Neural cell (in vitro differentiated cells): Measurements from ENCODE around the gene TMEM116. TPM values are rescaled to one million over a fixed set of nuclear protein-coding genes. Genes with fewer than 3 reads are reported as not detected.

Experiments used
- H2AFZ ChIP-seq: fragments of 200-600, 300-800 bp; sonication (generic), shearing (Covaris generic); 2 replicates; pipeline ENCODE4 v1.6.0; 2014; ENCODE audit warnings: low read depth, mild to moderate bottlenecking, antibody characterized with exemption, low read length, moderate library complexity
- H3F3A ChIP-seq: fragments of 200-600 bp; shearing (Covaris generic); 2 replicates; pipeline ENCODE4 v1.6.1; 2016; ENCODE audit warnings: mild to moderate bottlenecking, moderate library complexity, mixed read lengths, antibody characterized with exemption, low read length; ENCODE audit not compliant: insufficient read depth, poor library complexity, severe bottlenecking
- H3K27ac ChIP-seq: fragments of 200-600, 300-800 bp; sonication (generic), shearing (Covaris generic); 2 replicates; pipeline ENCODE4 v1.5.1; 2014; ENCODE audit warnings: mild to moderate bottlenecking, low read length, moderate library complexity
- H3K27me3 ChIP-seq: fragments of 300-800, 200-600 bp; sonication (generic), shearing (Covaris generic); 2 replicates; pipeline ENCODE4 v1.6.0; 2014; ENCODE audit warnings: mild to moderate bottlenecking, low read depth, low read length, moderate library complexity; ENCODE audit not compliant: insufficient read depth
- H3K36me3 ChIP-seq: fragments of 300-800, 200-600 bp; sonication (generic), shearing (Covaris generic); 2 replicates; pipeline ENCODE4 v1.5.1; 2014; ENCODE audit warnings: mild to moderate bottlenecking, antibody characterized with exemption, low read length, moderate library complexity; ENCODE audit not compliant: insufficient read depth
- H3K4me2 ChIP-seq: fragments of 300-800, 200-600 bp; sonication (generic), shearing (Covaris generic); 2 replicates; pipeline ENCODE4 v1.6.0; 2014; ENCODE audit warnings: mild to moderate bottlenecking, low read length
- H3K4me3 ChIP-seq: fragments of 300-800, 200-600 bp; sonication (generic), shearing (Covaris generic); 2 replicates; pipeline ENCODE4 v1.5.1; 2014; ENCODE audit warnings: mild to moderate bottlenecking, low read length, moderate library complexity
- H3K79me2 ChIP-seq: fragments of 200-600 bp; shearing (Covaris generic); replicated peaks from 2 replicates; pipeline ENCODE4 v1.6.0; 2014; ENCODE audit warnings: mild to moderate bottlenecking, low read length, moderate library complexity; ENCODE audit not compliant: insufficient read depth
- H3K9ac ChIP-seq: fragments of 300-800, 200-600 bp; sonication (generic), shearing (Covaris generic); 2 replicates; pipeline ENCODE4 v1.6.1; 2016; ENCODE audit warnings: mild to moderate bottlenecking, low read length, mixed read lengths
- H3K9me2 ChIP-seq: fragments of 200-600 bp; shearing (Covaris generic); 2 replicates; pipeline ENCODE4 v1.6.1; 2016; ENCODE audit warnings: mild to moderate bottlenecking, low read length, mixed read lengths; ENCODE audit not compliant: insufficient read depth
- H3K9me3 ChIP-seq: fragments of 200-600, 300-800 bp; sonication (generic), shearing (Covaris generic); 2 replicates; pipeline ENCODE4 v1.6.1; 2016; ENCODE audit warnings: mild to moderate bottlenecking, mixed run types, low read length, moderate library complexity, mixed read lengths
- H4K20me1 ChIP-seq: fragments of 200-600 bp; shearing (Covaris generic); 2 replicates; pipeline ENCODE4 v1.6.1; 2016; ENCODE audit warnings: mild to moderate bottlenecking, mixed run types; ENCODE audit not compliant: insufficient read depth
- EP300 ChIP-seq: fragments of 450-650 bp; conservative IDR thresholded peaks from 2 replicates; pipeline ENCODE4 v1.6.1; 2014; ENCODE audit warnings: antibody characterized with exemption, mild to moderate bottlenecking, moderate library complexity; ENCODE audit not compliant: poor library complexity, severe bottlenecking
- EZH2 ChIP-seq: fragments of 200-600, 300-800 bp; shearing (Covaris generic), sonication (generic); IDR thresholded peaks from 2 replicates; pipeline ENCODE4 v1.6.1; 2014; ENCODE audit warnings: antibody characterized with exemption, low read length, borderline replicate concordance, mild to moderate bottlenecking; ENCODE audit not compliant: insufficient read depth, poor library complexity, severe bottlenecking
- MXI1 ChIP-seq: fragments of 450-650 bp; conservative IDR thresholded peaks from 2 replicates; pipeline ENCODE4 v1.6.1; 2014; ENCODE audit warnings: antibody characterized with exemption, mild to moderate bottlenecking; ENCODE audit not compliant: poor library complexity, severe bottlenecking
- POLR2AphosphoS5 ChIP-seq: IDR thresholded peaks from 2 replicates; pipeline ENCODE4 v1.6.1; 2012
- RAD21 ChIP-seq: fragments of 450-650 bp; conservative IDR thresholded peaks from 2 replicates; pipeline ENCODE4 v1.6.1; 2014; ENCODE audit warnings: antibody characterized with exemption, mild to moderate bottlenecking, moderate library complexity
- SMC3 ChIP-seq: fragments of 450-650 bp; conservative IDR thresholded peaks from 2 replicates; pipeline ENCODE4 v1.6.1; 2014; ENCODE audit warnings: antibody characterized with exemption, mild to moderate bottlenecking, moderate library complexity; ENCODE audit not compliant: poor library complexity
- TAF1 ChIP-seq: IDR thresholded peaks from 2 replicates; pipeline ENCODE4 v1.6.1; 2012; ENCODE audit warnings: low read depth
- polyA minus RNA-seq: library from RNA; depleted of rRNA, polyadenylated mRNA; stranded (reverse); fragments of >200 nt; gene quantifications from 2 replicates; pipeline ENCODE4 v1.2.3, GENCODE V29; 2014
- polyA plus RNA-seq: library from polyadenylated mRNA; depleted of rRNA; stranded (reverse); fragments of >200 nt; gene quantifications from 2 replicates; pipeline ENCODE4 v1.2.3, GENCODE V29; 2014
- TF ChIP-seq, protein P1 (sequence below): fragments of 450-650 bp; IDR thresholded peaks from 2 replicates; pipeline ENCODE4 v1.5.1; 2014; ENCODE audit warnings: antibody characterized with exemption, mild to moderate bottlenecking, moderate library complexity; ENCODE audit not compliant: poor library complexity, severe bottlenecking
- TF ChIP-seq, protein P2 (sequence below): IDR thresholded peaks from 2 replicates; pipeline ENCODE4 v1.6.1; 2012; ENCODE audit warnings: borderline replicate concordance

Gene TMEM116
- 15.4 and 17.7 TPM in 2 replicates for polyA plus RNA-seq
- polyA minus RNA-seq: 24.0 and 26.5 TPM in 2 replicates

DNA sequence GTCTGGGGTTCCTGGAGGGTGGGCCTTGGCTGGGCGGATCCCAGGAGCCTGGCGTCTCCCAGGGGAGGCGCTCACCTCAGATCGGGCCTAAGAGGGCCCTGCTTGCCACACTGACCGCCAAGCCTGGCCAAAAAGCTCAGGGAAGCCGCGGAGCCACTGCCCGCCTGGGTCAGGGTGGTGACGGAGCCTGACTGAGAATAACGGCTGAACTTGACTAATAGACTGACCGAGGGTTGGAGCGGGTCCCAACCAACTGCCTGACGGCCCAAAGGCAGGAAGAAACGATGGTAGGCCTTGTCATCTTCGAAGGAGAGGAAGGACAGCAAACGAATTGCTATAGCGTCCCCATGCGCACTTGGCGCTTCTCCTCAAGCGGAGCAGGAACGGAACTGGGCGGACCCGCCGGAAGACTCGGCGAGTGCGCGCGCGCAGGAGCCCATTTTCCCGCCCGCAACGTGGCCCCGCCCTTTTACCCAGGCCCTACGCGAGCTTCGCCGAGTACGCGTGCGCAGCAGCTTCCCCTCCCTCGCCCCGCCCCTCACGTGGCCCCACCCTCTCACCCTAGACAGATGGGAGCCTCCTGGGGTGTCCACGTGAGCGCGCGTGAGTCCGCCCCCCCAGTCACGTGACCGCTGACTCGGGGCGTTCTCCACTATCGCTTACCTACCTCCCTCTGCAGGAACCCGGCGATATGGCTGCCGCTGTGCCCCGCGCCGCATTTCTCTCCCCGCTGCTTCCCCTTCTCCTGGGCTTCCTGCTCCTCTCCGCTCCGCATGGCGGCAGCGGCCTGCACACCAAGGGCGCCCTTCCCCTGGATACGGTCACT is at the start of gene TMEM116, which contains the start of gene ERP29:
TMEM116 (minus strand) TSS at position 391 of the 826 bp plus-strand sequence. CDS start 7,895 bp downstream, outside the sequence.
ERP29 (plus strand) TSS at position 652 of the 826 bp plus-strand sequence; CDS start at position 692, 40 bp downstream.
- Histone ChIP-seq H4K20me1 (no peaks in the 10 kb centered on the region), H3K4me2 (peak within 1 kb of the TSS; percentile 80), H3K4me3 (peak within 1 kb of the TSS; percentile 88), H3K27me3 (no peaks in the 10 kb centered on the region), H3F3A (peaks cover 3% of the 10 kb centered on the region), H3K27ac (peak within 1 kb of the TSS; percentile 99), H3K36me3 (peaks cover 9% of the 10 kb centered on the region), H3K79me2 (peaks cover 23% of the 10 kb centered on the region), H3K9me2 (no peaks in the 10 kb centered on the region), H3K9ac (peak within 1 kb of the TSS; percentile 99), H2AFZ (peak within 1 kb of the TSS; percentile 70), H3K9me3 (no peaks in the 10 kb centered on the region)
- TF ChIP-seq EP300 (peak; percentile 42), RAD21 (peak; percentile 40), MXI1 (peak; percentile 77), SMC3 (peak; percentile 42), TAF1 (peak; percentile 0), POLR2AphosphoS5 (peak; percentile 92), EZH2 (no peak)
- TF ChIP-seq, protein P1, sequence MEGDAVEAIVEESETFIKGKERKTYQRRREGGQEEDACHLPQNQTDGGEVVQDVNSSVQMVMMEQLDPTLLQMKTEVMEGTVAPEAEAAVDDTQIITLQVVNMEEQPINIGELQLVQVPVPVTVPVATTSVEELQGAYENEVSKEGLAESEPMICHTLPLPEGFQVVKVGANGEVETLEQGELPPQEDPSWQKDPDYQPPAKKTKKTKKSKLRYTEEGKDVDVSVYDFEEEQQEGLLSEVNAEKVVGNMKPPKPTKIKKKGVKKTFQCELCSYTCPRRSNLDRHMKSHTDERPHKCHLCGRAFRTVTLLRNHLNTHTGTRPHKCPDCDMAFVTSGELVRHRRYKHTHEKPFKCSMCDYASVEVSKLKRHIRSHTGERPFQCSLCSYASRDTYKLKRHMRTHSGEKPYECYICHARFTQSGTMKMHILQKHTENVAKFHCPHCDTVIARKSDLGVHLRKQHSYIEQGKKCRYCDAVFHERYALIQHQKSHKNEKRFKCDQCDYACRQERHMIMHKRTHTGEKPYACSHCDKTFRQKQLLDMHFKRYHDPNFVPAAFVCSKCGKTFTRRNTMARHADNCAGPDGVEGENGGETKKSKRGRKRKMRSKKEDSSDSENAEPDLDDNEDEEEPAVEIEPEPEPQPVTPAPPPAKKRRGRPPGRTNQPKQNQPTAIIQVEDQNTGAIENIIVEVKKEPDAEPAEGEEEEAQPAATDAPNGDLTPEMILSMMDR: peak; percentile 71
- TF ChIP-seq, protein P2, sequence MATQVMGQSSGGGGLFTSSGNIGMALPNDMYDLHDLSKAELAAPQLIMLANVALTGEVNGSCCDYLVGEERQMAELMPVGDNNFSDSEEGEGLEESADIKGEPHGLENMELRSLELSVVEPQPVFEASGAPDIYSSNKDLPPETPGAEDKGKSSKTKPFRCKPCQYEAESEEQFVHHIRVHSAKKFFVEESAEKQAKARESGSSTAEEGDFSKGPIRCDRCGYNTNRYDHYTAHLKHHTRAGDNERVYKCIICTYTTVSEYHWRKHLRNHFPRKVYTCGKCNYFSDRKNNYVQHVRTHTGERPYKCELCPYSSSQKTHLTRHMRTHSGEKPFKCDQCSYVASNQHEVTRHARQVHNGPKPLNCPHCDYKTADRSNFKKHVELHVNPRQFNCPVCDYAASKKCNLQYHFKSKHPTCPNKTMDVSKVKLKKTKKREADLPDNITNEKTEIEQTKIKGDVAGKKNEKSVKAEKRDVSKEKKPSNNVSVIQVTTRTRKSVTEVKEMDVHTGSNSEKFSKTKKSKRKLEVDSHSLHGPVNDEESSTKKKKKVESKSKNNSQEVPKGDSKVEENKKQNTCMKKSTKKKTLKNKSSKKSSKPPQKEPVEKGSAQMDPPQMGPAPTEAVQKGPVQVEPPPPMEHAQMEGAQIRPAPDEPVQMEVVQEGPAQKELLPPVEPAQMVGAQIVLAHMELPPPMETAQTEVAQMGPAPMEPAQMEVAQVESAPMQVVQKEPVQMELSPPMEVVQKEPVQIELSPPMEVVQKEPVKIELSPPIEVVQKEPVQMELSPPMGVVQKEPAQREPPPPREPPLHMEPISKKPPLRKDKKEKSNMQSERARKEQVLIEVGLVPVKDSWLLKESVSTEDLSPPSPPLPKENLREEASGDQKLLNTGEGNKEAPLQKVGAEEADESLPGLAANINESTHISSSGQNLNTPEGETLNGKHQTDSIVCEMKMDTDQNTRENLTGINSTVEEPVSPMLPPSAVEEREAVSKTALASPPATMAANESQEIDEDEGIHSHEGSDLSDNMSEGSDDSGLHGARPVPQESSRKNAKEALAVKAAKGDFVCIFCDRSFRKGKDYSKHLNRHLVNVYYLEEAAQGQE: peak; percentile 45

DNA sequence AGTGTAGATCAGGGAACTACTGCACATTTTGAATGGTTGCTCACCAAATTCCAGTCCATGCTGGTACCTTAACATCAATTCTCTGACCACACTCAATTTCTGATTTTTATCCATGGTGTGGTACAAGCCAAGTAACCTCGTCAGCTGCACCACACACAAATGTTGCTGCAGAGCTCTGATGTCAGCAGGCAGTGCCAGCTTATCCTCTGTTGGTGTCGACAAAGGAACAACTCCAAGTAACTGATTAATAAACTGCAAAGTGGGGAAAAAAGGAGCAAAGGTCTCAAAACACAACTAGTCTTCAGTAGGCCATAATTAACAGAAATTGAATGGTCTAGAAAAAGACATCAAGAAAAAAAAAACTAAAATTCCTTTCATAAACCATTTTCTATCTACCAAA is 48.2 kb upstream of the TMEM116 start:
- Histone ChIP-seq H3K4me3 (no peak overlapping the region), H3K27ac (no peak overlapping the region), H3K9me3 (no peaks in the 10 kb centered on the region), H3K27me3 (no peaks in the 10 kb centered on the region), H3K4me2 (no peak overlapping the region), H3K79me2 (no peaks in the 10 kb centered on the region), H3F3A (no peaks in the 10 kb centered on the region), H2AFZ (no peak overlapping the region), H3K9me2 (no peaks in the 10 kb centered on the region), H4K20me1 (no peaks in the 10 kb centered on the region), H3K9ac (no peak overlapping the region), H3K36me3 (no peaks in the 10 kb centered on the region)
- TF ChIP-seq EZH2: no peak
- TF ChIP-seq, protein P2: no peak
- TF ChIP-seq RAD21: no peak
- no peak for TF ChIP-seq SMC3
- no peak for TF ChIP-seq POLR2AphosphoS5
- TF ChIP-seq EP300: no peak
- TF ChIP-seq TAF1: no peak
- TF ChIP-seq MXI1: no peak
- TF ChIP-seq, protein P1: no peak
